Endothelial cell of umbilical vein (primary cell): ENCODE data around the gene CSTF3.

Source experiments
- EZH2 ChIP-seq: IDR thresholded peaks from 2 replicates; pipeline ENCODE4 v1.6.1; 2012; ENCODE audit warnings: borderline replicate concordance, low read depth, mild to moderate bottlenecking, moderate library complexity, low read length, inconsistent platforms; ENCODE audit not compliant: severe bottlenecking
- GATA2 ChIP-seq: IDR thresholded peaks from 2 replicates; pipeline ENCODE4 v1.7.0; 2011; ENCODE audit warnings: low read depth, mild to moderate bottlenecking, moderate library complexity, mixed read lengths, low read length; ENCODE audit not compliant: insufficient read length, insufficient read depth
- JUN ChIP-seq: IDR thresholded peaks from 2 replicates; pipeline ENCODE4 v1.6.1; 2011; ENCODE audit warnings: borderline replicate concordance, low read depth; ENCODE audit not compliant: insufficient read length, insufficient read depth
- POLR2A ChIP-seq: IDR thresholded peaks from 2 replicates; pipeline ENCODE4 v1.6.1; 2012; ENCODE audit warnings: low read depth, mild to moderate bottlenecking, control low read depth, low read length
- POLR2AphosphoS5 ChIP-seq: IDR thresholded peaks from 2 replicates; pipeline ENCODE4 v1.6.1; 2012; ENCODE audit warnings: low read depth, mild to moderate bottlenecking, control low read depth, low read length, moderate library complexity; ENCODE audit not compliant: insufficient read depth
- TF ChIP-seq, protein P1 (sequence below): IDR thresholded peaks from 2 replicates; pipeline ENCODE4 v1.6.1; 2011; ENCODE audit not compliant: insufficient read depth, insufficient read length
- TF ChIP-seq, protein P2 (sequence below), 2 donors: IDR thresholded peaks; 1 replicate in 1 of 2; 2 replicates in 1 of 2; pipeline ENCODE4 v1.5.1; 2011; ENCODE audit warnings: low read length in 2 of 2, mild to moderate bottlenecking in 2 of 2, moderate library complexity in 2 of 2, control low read depth in 1 of 2, inconsistent platforms in 1 of 2, low read depth in 1 of 2; ENCODE audit not compliant: insufficient read depth in 1 of 2; ENCODE audit errors: extremely low read depth in 1 of 2

GRCh38 chr11:33182246-33182878 lies 21.1 kb upstream of the CSTF3 start:
- TF ChIP-seq POLR2AphosphoS5 (no peak), POLR2A (no peak), EZH2 (no peak), JUN (no peak), GATA2 (no peak)
- TF ChIP-seq, protein P1, sequence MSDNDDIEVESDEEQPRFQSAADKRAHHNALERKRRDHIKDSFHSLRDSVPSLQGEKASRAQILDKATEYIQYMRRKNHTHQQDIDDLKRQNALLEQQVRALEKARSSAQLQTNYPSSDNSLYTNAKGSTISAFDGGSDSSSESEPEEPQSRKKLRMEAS: no peak
- TF ChIP-seq, protein P2, sequence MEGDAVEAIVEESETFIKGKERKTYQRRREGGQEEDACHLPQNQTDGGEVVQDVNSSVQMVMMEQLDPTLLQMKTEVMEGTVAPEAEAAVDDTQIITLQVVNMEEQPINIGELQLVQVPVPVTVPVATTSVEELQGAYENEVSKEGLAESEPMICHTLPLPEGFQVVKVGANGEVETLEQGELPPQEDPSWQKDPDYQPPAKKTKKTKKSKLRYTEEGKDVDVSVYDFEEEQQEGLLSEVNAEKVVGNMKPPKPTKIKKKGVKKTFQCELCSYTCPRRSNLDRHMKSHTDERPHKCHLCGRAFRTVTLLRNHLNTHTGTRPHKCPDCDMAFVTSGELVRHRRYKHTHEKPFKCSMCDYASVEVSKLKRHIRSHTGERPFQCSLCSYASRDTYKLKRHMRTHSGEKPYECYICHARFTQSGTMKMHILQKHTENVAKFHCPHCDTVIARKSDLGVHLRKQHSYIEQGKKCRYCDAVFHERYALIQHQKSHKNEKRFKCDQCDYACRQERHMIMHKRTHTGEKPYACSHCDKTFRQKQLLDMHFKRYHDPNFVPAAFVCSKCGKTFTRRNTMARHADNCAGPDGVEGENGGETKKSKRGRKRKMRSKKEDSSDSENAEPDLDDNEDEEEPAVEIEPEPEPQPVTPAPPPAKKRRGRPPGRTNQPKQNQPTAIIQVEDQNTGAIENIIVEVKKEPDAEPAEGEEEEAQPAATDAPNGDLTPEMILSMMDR (IDR thresholded peaks at IDR 0.05; ENCODE audit: extremely low read depth in 1 of 2, insufficient read depth in 1 of 2, low read depth in 1 of 2, low read length in 2 of 2): no peak
